DND-41 (cell line): ENCODE measurements around the gene IFITM10.

Experiments used
- EZH2 ChIP-seq: IDR thresholded peaks from 3 replicates; pipeline ENCODE4 v1.6.1; 2012; ENCODE audit warnings: borderline replicate concordance, low read depth, mild to moderate bottlenecking, moderate library complexity, low read length, inconsistent platforms; ENCODE audit not compliant: severe bottlenecking
- TF ChIP-seq, protein P1 (sequence below): IDR thresholded peaks from 2 replicates; pipeline ENCODE4 v1.5.1; 2012; ENCODE audit warnings: borderline replicate concordance, low read length, moderate library complexity, mild to moderate bottlenecking; ENCODE audit not compliant: poor library complexity, severe bottlenecking; ENCODE audit errors: extremely low read depth

DNA sequence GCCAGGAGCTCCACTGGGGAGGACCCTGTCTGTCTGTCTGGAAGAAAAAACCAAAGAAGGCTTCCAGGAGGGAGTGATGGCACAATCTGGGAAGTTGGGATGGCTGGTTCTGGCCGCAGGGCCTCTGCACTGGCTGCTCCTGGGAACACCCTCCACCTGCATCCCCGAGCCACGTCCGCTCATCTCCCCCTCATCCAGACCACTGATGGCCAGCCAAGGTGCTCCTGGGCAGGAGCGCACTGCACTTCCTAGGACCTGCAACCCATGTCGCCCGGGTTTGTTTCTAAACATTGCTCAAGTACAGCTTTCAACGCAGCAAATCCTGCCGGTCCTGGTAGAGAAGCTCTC lies 4.9 kb upstream of the IFITM10 start:
- TF ChIP-seq, protein P1, sequence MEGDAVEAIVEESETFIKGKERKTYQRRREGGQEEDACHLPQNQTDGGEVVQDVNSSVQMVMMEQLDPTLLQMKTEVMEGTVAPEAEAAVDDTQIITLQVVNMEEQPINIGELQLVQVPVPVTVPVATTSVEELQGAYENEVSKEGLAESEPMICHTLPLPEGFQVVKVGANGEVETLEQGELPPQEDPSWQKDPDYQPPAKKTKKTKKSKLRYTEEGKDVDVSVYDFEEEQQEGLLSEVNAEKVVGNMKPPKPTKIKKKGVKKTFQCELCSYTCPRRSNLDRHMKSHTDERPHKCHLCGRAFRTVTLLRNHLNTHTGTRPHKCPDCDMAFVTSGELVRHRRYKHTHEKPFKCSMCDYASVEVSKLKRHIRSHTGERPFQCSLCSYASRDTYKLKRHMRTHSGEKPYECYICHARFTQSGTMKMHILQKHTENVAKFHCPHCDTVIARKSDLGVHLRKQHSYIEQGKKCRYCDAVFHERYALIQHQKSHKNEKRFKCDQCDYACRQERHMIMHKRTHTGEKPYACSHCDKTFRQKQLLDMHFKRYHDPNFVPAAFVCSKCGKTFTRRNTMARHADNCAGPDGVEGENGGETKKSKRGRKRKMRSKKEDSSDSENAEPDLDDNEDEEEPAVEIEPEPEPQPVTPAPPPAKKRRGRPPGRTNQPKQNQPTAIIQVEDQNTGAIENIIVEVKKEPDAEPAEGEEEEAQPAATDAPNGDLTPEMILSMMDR, result no peak
- TF ChIP-seq EZH2, result no peak
